Right ventricle myocardium inferior (tissue), 1 donor: ENCODE results near the gene CLDN3. TPM values are rescaled to one million over a fixed set of nuclear protein-coding genes. Genes with fewer than 3 reads are reported as not detected.
"Not testable (repeated sequence)": the region's sequence is repeated elsewhere in the genome, so short reads cannot be mapped to it uniquely, and the experiment has no call there.

Source experiments
- ATAC-seq: fragments of 200-7000 bp; cut with Tn5 transposase; one replicate; pipeline ENCODE4 v1.9.1; 2020; ENCODE audit warnings: mild to moderate bottlenecking, moderate library complexity
- DNase-seq: peaks from one replicate; pipeline ENCODE4 v3.0.0; 2021; ENCODE audit errors: missing footprints
- intact Hi-C: fragments of 100-400 bp; cut with DNase I; formaldehyde crosslinking; loops from one replicate; pipeline ENCODE4 v1.11.0; 2022
- total RNA-seq: library from RNA; stranded (reverse); fragmentation: NEBNext Ultra II Directional; extraction: Animal tissue kit (Norgen Biotek cat#: 25700); gene quantifications from one replicate; pipeline ENCODE4 v1.2.1, GENCODE V29; 2021
- donor health status: DM: no; HTN: yes; CAD: no; lungs with severe emphysema.

The CLDN3 gene
- total RNA-seq, 1 donor from 2014 or later: not detected

DNA sequence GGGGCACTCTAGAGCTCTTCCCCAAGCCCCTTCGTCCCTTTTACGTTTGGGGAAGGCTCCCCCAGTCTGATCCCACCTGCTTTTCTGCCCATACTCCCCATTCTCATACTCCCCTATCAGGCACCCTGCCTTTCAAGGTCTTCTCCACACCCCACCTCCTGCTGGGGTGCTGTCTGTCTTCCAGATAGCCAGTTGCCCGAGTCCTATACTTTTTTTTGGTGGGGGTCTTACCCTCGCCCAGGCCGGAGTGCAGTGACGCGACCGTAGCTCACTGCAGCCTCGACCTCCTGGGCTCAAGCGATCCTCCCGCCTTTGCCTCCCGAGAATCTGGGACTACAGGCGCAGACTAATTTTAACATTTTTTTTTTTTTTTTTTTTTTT lies 30.7 kb downstream of the CLDN3 start:
- intact Hi-C loops: no loop called here
- no peak for ATAC-seq
- DNase-seq: no peak

DNA sequence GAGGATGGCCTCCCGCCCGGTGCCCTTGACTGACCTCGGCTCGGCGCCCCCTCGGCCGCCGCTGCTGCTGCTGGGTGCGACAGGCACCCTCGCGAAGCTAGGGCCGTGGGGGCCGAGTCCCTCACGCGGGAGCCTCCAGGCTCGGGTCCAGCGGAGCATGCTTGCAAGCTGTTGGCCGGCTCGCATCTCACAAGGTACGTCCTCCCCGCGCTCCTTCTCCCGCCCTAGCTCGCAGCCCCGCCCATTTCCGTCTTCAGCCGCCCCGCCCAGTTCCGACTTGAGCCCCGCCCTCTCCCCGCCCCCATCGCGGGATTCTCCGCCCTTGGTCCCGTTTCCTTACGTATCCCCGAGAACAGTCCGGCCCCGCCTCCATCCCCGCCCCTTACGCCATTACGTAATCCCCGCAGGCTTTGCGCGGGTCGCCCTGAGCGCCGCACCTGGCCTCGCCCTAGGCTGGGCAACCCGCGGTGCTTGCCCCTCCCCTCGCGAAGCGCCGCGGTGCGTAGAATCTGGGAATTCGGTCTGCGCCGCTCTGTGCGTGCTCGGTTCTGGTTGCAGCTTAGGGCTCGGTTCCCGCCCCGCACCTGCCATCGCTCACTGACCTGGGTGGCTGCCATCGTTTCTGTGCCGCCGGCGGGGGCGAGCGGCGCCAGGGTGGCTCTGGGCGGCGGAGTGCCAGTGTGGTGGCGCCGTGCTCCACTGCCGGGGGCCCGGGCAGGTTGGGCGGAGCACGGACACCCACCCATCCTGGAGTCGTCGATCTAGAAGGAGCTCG lies 31.3 kb downstream of the CLDN3 start, which contains the start of gene ABHD11:
Gene ABHD11, minus strand, starts transcription at position 191 of the 775 bp plus-strand sequence. Its CDS starts 32 bp downstream, at position 159.
- intact Hi-C loops: no loop called here
- ATAC-seq (peak; percentile 93), DNase-seq (peak; percentile 98)

DNA sequence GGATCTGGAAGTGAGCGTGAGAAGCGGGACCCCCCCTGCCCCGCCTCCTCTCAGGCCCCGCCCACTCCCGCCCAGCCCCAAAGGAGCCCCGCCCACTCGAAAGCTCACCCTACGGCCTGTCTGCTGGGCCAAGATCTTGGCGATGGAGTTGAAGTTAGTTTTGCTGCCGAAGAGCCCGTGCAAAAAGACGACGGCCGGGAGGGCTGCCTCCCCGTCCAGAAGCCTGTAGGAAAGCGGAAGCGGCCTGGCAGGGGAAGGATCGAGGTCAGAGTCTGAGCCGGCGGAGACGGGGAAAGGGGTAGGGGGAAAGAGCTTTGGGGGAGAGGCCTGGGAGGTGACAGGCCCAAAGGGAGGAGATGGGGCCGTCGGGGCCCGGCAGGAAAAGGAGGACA lies 31.9 kb downstream of the CLDN3 start:
- intact Hi-C loops: no loop called here
- DNase-seq (peak; percentile 77), ATAC-seq (peak; percentile 42)

DNA sequence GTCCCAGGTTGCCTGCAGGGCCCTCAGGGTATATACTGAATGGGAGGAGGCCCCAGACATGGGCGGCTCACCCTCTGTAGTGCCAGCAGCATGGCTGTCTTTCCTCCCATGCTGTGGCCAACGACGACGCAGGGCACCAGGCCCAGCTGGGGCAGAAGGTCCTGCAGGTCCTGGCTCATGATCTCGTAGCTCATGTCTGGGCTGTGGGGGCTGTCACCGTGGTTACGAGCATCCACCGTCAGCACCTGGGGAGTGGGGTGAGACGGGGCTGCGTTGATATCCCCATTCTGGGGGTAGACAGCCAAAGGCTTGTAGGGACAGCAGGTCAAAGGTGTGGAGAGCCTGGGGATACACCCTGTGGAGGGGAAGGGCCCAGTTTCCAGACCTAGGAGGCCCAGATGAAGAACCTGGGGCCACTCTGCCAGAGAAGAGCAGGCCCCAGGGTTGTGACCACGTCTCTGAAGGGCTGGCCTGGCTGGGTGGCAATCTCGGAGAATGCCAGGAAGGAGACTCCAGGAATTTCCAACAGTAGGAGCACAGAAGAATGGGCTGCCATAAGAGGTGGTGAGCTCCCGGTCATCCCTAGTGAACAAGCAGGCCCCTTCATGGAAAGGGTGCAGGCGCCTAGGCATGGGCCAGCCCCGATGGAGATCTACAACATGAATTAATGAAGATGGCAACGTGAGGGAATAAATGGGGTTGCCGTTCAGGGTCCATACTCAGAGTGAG lies 32.4 kb downstream of the CLDN3 start:
- intact Hi-C loops: no loop called here

DNA sequence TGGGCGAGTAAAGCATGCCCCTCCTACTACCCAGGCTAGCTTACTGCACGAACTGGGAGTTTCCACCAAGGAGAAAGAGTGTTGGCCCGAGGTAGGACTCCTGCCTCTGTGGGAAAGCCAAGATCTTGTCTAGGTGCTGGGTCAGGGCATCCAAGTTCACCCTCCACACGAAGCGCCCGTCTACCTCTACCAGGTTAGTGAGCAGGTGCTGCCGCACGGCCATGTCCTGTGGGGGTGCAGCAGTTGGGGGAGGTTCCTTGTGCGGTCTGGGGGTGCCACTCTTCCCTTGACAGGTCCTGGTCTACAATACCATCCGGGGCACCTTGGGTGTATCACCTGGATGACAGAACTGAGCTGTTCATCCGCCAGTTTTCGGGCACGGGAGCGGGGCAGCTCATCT lies 33.2 kb downstream of the CLDN3 start:
- DNase-seq (no peak), ATAC-seq (no peak)
- intact Hi-C loops: no loop called here

More for the DNA sequence above, 32.4 kb downstream of the CLDN3 start:
- DNase-seq (no peak), ATAC-seq (no peak)

DNA sequence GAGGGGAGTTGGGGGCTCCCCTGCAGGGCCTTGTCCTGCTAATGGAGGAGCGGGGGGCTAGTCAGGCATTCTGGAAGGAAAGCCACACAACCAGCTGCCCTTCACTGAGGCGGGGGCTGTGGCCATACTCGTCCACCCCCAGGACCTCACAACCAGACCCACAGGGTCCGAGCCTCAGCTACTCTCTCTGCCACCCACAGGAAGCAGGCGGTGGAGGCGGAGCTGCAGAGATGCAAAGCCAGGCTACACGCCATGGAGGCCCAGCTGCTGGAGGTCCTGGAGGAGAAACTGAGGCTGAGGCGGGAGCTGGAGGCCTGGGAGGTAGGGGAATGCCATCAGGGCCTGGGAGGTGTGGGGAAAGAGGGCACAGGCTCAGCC lies 34.6 kb downstream of the CLDN3 start:
- ATAC-seq (no peak), DNase-seq (no peak)
- intact Hi-C loops: no loop called here

DNA sequence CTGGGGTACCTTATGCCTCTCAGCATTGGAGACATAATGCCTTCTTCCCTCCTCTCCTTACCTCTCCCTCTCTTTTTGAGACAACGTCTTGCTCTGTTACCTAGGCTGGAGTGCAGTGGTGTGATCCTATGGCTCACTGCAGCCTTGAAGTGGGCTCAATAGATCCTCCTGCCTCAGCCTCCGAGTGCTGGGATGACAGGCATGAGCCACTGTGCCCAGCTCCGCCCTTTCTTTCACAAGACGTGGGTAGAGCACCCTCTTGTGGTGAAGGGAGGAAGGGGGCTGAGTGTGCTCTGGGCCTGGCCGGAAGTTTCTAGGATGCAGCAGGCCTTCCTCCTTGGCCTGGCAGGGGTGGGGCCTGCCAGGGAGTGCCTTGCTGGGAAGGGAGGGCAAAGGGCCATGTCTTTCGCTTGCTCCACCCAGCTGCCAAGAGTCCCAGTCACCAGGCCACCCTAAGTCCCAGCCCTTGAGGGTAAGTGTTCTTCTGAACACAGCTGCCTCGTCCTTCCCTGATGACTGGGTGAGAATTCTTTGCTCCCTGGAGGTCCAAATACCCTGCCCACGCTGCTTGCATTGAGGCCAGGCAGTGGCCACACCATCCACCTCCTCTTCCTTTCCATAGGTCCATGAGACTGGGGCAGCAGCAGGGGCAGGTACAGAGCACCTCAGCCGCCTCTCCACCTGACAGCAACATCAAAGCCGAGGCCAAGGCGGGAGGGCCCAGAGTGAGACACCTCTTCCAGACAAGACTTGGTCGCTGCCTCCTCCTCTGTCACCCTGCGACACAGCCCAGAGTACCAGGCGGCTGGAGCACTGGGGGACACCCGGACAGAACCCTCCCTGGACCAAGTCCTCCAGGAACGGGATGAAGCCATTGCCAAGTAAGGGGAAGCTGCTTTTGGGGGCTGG lies 35.2 kb downstream of the CLDN3 start:
- no peak for ATAC-seq
- intact Hi-C loops: no loop called here
- DNase-seq: peak; percentile 88

DNA sequence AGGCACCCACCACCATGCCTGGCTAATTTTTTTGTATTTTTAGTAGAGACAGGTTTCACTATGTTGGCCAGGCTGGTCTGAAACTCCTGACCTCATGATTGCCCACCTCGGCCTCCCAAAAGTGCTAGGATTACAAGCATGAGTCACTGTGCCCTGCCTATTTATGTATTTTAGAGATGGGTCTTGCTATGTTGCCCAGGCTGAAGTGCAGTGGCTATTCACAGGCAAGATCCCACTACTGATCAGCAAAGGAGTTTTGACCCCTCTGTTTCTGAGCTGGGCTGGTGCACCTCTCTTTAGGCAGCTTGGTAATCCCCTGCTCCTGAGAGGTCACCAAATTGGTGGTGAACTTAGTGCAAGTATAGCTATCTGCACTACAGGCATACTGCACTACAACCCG lies 37.7 kb downstream of the CLDN3 start:
- no peak for DNase-seq
- intact Hi-C loops: no loop called here
- ATAC-seq: no peak

DNA sequence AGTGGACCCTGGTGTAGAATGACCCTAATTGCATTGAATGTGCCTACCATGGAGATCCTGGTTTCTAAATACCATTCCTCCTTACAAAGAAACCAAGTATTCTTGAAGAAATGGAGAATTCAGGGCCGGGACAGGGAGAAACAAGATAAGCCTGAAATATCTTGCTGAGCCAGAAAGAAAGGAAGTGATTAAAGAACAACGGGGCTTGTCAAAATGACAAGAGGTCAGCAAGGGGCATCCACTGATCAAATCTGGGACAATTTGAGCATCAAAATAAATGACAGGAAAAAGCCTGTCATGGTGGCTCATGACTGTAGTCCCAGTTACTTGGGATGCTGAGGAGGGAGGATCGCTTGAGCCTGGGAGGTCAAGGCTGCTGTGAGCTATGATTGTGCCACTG lies 39.6 kb downstream of the CLDN3 start:
- ATAC-seq: no peak
- intact Hi-C loops: no loop called here
- no peak for DNase-seq

DNA sequence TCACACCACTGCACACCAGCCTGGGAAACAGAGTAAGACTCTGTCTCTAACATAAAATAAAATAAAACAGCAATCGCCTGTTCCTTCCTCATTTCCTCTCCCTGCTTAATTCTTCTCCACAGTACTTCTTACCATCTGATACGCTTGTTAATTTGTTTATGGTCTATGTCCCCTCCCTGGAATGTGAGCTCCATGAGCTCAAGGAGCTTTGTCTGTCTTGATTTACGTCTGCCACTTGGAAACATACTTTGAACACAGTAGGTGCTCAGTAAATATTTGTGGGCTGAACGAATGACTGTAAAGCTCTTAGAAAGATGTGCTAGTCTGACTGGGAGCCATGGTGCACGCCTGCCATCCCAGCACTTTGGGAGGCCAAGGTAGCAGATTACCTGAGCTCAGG lies 41.5 kb downstream of the CLDN3 start:
- ATAC-seq (no peak), DNase-seq (no peak)
- intact Hi-C loops: no loop called here

DNA sequence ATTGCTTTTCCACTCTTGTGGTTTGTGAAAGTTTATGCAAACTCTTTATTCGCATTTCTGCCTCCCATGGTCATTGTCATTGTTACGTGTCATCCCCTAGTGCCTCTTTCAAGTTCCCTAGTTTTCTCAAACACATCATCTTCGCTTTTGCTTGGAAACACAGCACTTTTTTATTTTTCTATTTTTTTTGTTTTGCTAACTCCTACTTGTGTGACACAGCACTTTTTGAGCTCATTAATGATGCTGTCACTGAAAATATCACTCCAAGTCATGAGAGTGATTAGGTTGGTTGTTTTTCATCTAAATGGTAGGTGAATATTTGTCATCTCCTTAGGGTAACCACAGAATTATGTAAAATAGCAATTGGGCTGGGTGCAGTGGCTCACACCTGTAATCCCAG lies 42.1 kb downstream of the CLDN3 start:
- ATAC-seq (no peak), DNase-seq (no peak)
- intact Hi-C loops: no loop called here

DNA sequence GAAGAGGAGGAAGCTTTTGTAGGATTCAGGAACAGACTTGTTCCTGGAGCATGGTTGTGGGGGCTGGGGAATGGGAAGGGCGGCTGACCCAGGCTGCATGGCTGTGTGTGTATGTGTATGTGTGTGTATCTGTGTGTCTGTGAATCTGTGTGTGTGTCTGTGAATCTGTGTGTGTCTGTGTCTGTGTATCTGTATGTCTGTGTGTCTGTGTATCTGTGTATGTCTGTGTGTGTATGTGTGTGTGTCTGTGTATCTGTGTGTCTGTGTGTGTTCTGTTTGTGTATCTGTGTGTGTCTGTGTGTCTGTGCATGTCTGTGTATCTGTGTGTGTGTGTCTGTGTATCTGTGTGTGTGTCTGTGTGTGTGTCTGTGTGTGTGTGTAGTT lies 44.0 kb downstream of the CLDN3 start:
- ATAC-seq (no peak), DNase-seq (no peak)
- intact Hi-C loops: no loop called here

DNA sequence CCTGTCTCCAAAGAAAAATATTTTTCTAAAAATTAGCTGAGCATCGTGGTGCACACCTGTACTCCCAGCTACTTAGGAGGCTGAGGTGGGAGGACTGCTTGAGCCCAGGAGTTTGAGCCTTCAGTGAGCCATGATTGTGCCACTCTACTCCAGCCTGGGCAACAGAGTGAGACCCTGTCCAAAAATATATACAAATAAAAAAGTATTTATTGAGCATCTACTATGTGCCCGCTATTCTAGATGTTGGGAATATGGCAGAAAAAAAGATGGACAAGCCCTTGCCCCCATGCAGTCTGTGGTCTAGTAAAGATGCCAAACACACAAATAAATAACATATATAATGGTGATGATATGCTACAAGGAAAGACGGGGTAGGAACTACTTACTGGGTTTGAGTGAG lies 46.3 kb downstream of the CLDN3 start:
- ATAC-seq: no peak

DNA sequence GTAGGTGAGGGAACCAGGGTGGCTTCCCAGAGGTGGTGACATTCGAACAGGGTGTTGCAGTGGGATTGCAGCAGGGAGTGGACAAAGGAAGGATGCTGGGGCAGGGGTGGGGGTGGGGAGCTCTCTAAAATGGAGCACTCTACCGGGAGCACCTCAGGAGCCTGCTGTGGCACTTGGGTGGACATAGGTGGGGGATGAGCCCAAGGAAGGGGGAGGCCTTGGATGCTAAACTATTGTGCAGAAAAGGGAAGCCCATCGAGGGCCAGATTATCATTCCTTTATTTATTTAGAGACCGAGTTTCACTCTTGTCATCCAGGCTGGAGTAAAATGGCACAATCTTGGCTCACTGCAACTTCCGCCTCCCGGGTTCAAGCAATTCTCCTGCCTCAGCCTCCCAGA lies 47.3 kb downstream of the CLDN3 start:
- ATAC-seq (no peak), DNase-seq (no peak)
- intact Hi-C loops: loop anchor here (5.0 kb wide), 1 partner anchor 55 kb away; the partner anchor contains the start of gene VPS37D

More for the DNA sequence above, 46.3 kb downstream of the CLDN3 start:
- intact Hi-C loops: loop anchor here (5.0 kb wide), 1 partner anchor 57 kb away; the partner anchor contains the start of gene VPS37D
- no peak for DNase-seq

DNA sequence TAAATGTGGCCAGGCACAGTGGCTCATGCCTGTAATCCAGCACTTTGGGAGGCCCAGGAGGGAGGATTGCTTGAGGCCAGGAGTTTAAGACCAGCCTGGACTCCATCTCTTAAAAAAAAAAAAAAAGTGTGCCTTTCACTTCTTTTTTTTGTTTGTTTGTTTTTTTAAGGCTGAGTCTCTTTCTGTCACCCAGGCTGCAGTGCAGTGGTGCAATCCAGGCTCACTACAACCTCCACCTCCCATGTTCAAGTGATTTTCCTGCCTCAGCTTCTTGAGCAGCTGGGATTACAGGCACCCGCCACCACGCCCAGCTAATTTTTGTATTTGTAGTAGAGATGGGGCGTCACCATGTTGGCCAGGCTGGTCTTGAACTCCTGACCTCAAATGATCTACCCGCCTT lies 47.9 kb downstream of the CLDN3 start:
- intact Hi-C loops: loop anchor here (5.0 kb wide), 1 partner anchor 55 kb away; the partner anchor contains the start of gene VPS37D

DNA sequence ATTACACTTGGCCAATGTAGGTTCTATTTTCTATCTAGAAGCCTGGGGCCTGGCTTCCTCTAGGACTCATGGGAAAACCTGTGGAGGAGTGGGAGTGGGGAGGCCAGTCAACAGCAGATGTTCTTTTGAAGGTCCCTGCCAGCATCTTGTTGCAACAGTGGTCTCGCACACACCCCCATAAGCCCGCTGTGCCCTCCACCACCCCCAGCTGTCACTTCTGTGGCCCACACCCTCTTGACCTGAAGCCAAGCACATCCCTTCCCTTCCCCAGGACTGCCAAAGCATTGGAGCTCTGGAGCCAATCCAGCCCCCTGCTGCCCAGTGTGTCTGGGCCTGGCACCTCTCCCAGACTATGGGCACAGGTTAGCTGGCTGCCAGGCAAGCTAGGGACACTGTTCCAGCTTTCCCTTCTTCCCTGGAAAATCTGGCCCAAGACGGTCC lies 48.7 kb downstream of the CLDN3 start:
- ATAC-seq: peak; percentile 70
- intact Hi-C loops: loop anchor here (5.0 kb wide), 1 partner anchor 54 kb away; the partner anchor contains the start of gene VPS37D
- DNase-seq: peak; percentile 80

More for the DNA sequence above, 47.9 kb downstream of the CLDN3 start:
- DNase-seq, ATAC-seq: not testable (repeated sequence)

DNA sequence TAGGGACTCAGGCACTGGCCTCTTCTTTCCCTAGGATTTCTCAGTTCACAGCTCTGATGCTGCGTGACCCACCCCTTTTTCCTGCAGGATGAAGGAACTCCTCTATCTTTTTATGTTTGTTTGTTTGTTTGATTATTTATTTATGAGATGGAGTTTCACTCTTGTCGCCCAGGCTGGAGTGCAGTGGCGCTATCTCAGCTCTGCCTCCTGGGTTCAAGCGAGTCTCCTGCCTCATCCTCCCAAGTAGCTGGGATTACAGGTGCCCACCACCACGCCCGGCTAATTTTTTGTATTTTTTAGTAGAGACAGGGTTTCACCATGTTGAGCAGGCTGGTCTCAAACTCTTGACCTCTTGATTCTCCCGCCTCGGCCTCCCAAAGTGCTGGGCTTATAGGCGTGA lies 49.6 kb downstream of the CLDN3 start:
- peak; percentile 67 for DNase-seq
- intact Hi-C loops: loop anchor here (5.0 kb wide), 1 partner anchor 53 kb away; the partner anchor contains the start of gene VPS37D
- not testable (repeated sequence) for ATAC-seq

DNA sequence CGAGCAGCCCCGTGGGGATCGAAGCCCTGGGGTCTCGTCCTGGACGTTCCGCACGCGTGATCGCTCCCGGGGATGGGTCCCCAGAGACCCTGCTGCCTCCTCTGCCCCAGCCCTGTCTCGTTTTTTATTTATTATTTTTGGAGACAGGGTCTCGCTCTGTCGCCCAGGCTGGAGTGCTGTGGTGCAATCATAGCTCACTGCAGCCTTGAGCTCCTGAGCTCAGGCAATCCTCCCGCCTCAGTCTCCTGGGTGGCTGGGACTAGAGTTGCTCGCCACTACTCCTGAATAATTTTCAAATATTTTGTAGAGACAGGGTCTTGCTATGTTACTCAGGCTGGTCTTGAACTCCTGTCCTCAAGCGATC lies 50.3 kb downstream of the CLDN3 start:
- intact Hi-C loops: loop anchor here (5.0 kb wide), 1 partner anchor 52 kb away; the partner anchor contains the start of gene VPS37D
- no peak for ATAC-seq
- no peak for DNase-seq
